Measurements from ENCODE around the gene MTCP1.
A peak's percentile ranks its signal among the peaks of the same experiment; 100 is the strongest.

MTCP1 gene, protein sequence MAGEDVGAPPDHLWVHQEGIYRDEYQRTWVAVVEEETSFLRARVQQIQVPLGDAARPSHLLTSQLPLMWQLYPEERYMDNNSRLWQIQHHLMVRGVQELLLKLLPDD

DNA sequence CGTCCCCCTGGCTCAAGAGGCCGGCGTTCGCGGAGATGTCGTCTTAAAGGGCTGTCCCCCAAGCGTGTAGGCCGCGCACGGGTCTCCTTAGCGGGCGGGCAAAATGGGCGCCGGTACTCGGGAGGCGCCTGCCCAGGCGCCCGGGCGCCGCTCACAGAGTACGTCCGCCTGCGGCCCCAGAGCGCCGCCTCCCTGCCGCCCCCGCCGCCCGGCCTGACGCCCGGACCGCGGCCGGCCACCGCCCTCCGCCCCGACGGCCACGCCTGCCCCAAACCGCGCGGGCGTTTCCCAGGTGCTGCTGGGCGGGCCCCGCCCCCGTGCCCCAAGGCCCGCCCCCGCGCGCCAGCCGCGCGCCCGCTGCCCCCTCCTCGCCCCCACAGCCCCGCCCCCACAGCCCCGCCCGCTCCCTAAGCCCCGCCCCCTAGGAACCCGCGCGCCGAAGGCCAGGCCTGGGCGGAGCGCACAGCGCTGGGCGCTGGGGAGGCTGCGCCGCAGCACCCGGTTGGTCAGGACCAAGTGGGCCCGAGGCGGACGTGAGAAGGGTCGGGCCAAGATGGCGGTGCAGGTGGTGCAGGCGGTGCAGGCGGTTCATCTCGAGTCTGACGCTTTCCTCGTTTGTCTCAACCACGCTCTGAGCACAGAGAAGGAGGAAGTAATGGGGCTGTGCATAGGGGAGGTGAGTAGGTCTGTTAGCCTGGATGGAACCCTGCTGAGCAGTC, at the start of gene MTCP1, which contains the start of the genes BRCC3 and CMC4:
MTCP1 (minus strand) TSS at position 162 of the 719 bp plus-strand sequence. CDS start 5,126 bp downstream, outside the sequence.
BRCC3 (plus strand) TSS at position 534 of the 719 bp plus-strand sequence; CDS start at position 554, 20 bp downstream.
CMC4 (minus strand) TSS at position 162 of the 719 bp plus-strand sequence. CDS start 7,113 bp downstream, outside the sequence.
- DNase-seq, result peak; percentile 84

- no peak for DNase-seq
These were observed 44.4 kb upstream of the MTCP1 start for GRCh38 chrX:155115174-155115819.

- no peak for DNase-seq
These were observed 42.2 kb upstream of the MTCP1 start for GRCh38 chrX:155113097-155113496.

DNA sequence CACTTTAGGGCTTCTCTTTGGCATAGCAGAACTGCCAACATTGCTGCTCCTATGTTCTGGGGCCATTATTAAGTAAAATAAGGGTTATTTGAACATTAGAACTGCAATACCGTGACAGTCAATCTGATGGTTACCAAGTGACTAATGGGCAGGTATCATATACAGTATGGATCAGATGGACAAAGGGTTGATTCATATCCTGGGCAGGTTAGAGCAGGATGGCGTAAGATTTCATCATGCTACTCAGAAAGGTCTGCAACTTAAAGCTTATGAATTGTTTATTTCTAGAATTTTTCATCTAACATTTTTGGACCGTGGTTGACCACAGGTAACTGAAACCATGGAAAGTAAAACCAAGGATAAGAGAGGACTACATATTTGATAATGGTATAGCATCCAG, 41.2 kb upstream of the MTCP1 start:
- DNase-seq, result no peak

DNA sequence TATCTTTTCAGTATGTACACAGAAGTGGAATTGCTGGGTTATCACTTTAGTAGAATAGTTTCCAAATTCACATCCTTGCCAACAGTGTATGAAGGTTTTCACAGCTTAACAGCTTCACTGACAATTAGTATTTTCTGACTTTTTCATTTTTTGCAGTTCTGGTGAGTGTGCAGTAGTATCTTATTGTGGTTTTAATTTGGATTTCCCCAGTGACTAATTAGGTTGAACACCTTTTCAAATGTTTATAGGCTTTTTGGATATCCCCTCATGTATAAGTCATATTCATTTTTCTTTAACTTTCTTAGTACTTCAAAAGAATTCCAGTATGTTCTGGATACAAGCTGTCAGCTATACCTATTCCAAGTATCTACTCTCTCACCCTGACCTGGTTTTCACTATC, 37.5 kb upstream of the MTCP1 start:
- no peak for DNase-seq

GRCh38 chrX:155105919-155106318, 35.0 kb upstream of the MTCP1 start:
- no peak for DNase-seq

- peak; percentile 60 for DNase-seq
These were observed 23.6 kb upstream of the MTCP1 start for GRCh38 chrX:155094468-155095061.

DNA sequence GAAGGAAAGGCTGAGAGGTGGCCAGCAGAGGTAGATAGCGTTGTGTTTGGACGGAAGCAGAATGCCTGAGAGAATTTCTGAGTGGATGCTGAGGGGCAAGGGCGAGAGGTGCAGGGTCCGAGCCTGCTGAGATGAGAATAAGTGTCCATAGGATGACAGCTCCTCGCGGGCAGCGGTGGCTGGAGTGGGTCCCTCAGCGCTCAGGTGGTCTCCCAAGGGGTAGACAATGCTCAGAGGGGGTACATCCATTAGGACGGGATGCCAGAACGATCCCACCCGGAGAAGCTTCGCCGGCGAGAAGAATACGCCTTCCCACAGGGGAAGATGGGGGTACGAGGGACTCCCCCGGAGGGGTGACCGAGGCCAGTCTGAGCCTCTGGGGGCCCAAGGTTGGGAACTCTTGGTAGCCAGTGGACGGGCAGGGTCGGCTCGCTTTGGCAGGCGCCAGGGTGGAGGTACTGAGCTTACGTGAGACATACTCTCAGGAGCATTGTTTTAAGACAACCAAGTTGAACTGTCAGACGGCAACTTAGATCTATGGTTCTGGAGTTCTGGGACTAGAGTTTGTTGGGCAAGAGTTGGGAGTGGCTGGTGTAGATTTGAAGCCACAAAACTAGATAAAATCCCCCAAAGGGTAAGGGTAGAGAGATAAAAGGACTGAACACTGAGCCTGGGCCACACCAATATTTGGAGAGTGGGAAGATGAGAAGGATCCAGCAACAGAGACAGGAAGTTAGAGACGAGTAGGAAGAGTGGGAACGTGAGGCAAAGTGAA, 16.2 kb upstream of the MTCP1 start:
- DNase-seq, result no peak

DNA sequence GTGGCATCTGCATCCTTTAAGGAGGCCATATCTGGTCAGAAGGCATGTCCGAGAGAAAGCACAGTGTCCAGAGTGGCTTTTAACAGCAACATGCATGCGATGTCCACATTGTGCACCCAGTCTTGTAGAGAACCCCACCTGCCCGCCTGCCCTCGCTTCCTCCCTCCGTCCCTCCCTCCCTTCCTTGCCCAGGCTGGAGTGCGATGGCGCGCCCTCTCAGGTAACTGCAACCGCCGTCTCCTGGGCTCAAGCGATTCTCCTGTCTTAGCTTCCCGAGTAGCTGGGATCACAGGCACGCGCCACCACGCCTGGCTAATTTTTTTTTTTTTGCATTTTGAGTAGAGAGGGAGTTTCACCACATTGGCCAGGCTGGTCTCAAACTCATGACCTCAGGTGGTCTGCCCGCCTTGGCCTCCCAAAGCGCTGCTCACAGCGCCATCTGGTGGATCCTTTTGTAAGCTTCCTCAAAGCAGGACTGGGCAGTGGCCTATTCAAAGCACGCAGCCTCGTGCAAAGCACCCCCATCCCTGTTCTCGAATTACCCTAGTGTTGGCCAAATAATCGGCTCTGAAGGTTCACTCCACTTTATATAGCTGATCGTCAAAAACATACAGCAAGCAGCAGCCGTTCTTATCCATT, 15.4 kb upstream of the MTCP1 start:
- peak; percentile 40 for DNase-seq

DNA sequence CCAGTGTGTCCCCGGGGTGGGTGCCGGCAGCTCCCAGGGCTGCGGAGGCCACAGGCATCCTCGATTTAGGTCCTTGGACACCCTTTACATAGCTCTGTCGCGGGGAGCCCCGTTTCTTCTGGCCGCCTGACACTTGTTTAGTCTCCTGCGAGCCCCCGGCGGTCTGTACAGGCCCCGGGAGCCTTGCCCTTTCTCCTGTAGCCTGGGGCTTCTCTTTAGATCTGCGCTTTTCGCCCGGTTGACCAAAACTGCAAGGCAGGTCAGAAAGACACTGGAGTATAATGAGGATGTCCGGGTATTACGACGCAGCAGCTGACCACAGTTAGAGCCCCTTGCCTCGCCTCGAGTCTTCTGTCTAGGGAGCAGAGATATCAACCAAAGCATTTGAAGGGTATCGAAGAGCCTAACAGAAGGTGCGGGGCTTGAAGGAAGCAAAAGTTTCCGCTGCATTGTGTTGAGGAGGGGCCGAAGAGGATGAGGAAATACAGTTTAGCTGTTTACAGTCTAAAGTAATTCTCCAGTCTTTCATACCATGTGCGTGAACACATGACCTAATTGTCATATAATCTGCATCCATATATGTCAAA, 851 bp upstream of the MTCP1 start:
- DNase-seq, result peak; percentile 6

- DNase-seq, result no peak
These were observed 317 bp downstream of the MTCP1 start for GRCh38 chrX:155070663-155070974.

DNA sequence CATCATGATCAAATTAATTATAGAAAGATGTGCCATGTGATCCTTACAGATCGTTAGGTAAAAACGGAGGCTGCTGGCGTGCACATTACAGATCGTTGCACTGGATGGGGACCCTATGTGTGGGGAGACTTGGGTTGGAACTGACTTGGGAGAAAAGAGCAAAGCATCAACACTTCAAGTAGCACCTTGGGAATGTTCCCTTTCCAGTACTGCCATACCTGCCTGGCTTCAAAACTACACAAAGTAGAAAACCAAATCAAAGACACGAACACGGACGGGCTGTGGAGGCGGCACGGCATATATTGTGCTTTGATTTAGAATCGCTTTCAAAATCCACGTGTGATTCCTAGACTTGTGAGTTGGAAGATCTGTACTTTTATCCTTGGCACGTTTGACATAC, 898 bp downstream of the MTCP1 start:
- peak; percentile 3 for DNase-seq

DNA sequence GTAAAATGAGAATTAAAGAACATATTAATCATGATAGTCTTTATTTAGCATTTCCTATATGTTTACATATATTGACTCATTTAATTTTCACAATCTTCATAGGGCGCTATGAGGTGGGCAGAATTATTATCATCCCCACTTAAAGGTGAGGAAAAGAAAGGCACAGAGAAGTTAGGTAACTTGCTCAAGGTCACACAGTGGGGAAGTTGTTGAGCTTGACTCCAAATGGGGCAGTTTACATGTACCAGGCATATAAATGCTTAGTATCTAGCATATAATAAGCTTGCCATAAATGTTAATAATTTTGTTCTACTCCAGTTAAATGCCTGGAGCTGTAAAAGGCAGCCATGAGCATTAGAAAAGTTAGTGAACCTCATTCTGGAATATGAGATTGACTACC, 1.5 kb downstream of the MTCP1 start:
- no peak for DNase-seq

GRCh38 chrX:155068165-155068564, 2.8 kb downstream of the MTCP1 start:
- no peak for DNase-seq

- no peak for DNase-seq
These were observed 5.8 kb downstream of the MTCP1 start for GRCh38 chrX:155065035-155065734.

GRCh38 chrX:155061760-155062159, 9.2 kb downstream of the MTCP1 start:
- DNase-seq, result no peak

DNA sequence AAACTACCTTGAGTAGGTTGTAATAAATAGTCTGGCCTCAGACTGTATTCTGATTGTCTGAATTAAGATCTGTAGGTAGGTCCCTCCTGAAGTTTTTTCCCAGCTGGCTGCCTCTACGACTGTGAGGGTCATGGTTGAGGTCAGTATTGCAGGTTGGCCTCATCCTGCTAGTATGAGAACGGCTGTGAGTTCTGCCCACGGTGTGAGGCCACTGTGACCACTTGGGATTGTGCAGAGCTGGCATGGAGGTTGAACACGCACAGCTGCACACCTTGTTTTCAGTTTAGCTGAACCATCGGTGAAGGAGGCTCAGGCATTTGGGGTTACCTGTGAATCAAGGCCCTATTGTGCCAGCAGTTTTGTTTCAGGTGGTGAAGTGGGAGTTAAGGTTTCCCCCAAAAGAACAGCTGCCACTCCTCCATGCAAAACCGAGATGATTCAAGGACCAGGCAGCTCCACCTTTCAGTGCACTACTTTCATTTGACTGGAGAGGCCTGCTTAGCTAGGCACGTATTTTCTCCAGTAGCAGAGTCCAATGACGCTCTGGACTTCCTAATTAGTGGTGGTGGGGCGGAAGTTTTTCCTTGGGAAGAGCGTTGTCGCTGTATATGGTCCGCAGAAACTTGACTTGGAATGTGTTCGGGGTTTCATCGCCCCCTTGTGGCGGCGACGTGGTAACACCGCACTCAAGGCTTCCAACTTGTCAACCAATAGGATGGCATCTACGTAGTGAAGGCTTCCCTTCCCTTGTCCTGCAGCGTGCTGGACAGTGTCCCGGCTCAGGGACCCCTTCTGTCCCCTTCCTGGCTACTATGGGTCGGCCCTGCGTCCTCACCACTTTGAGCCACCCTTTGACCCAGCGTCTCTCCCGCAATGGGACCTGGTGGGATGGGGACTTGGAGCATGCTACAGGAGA, 13.8 kb downstream of the MTCP1 start:
- DNase-seq, result peak; percentile 68

GRCh38 chrX:155056471-155056870, 14.5 kb downstream of the MTCP1 start:
- peak; percentile 23 for DNase-seq

- DNase-seq, result no peak
These were observed 15.4 kb downstream of the MTCP1 start for GRCh38 chrX:155055494-155055893.

DNA sequence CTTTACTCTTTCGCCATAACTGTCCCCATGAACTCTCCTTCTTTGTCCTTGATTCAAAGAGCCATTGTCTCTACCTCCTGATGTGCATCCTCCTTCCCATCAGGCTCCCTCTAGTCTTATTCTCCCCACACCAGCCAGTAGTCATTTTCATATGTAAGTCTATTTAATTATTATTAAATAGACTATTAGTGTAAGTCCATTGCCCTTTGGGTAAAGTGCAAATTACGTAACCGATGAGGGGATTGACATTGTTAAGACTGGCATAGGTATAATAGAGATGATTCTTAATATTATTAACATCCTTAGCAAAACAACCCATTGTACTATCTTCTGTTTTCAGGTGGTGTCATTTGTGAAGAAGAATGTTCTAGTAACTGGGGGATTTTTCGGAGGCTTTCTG, 16.7 kb downstream of the MTCP1 start:
- no peak for DNase-seq
